ENCODE data around the gene TFEC. TPM values are rescaled to one million over a fixed set of nuclear protein-coding genes. Genes with fewer than 3 reads are reported as not detected.
A peak's percentile ranks its signal among the peaks of the same experiment; 100 is the strongest.

The TFEC gene
- polyA plus RNA-seq, 1 donor from 2014 or later, result not detected

GRCh38 chr7:115914951-115915350 lies 115.6 kb downstream of the TFEC start:
- Histone ChIP-seq H3K36me3 (ENCODE audit: insufficient read depth, low read length) (no peaks in the 10 kb centered on the region), H3K27ac (ENCODE audit: low read length) (no peak overlapping the region), H3K4me3 (ENCODE audit: low read length) (no peak overlapping the region), H3K9me2 (ENCODE audit: insufficient read depth, low read length) (no peaks in the 10 kb centered on the region), H4K20me1 (ENCODE audit: insufficient read depth) (no peaks in the 10 kb centered on the region), H2AFZ (ENCODE audit: low read depth, low read length) (no peak overlapping the region), H3K9me3 (ENCODE audit: low read length) (no peaks in the 10 kb centered on the region), H3K9ac (ENCODE audit: low read length) (no peak overlapping the region), H3K27me3 (ENCODE audit: insufficient read depth, low read depth, low read length) (no peaks in the 10 kb centered on the region), H3F3A (ENCODE audit: insufficient read depth, low read length, poor library complexity, severe bottlenecking) (no peaks in the 10 kb centered on the region), H3K79me2 (replicated peaks; ENCODE audit: insufficient read depth, low read length) (no peaks in the 10 kb centered on the region), H3K4me2 (ENCODE audit: low read length) (no peak overlapping the region)
- no peak for TF ChIP-seq EZH2 (IDR thresholded peaks at IDR 0.05; ENCODE audit: borderline replicate concordance, insufficient read depth, low read length, poor library complexity, severe bottlenecking)

- Histone ChIP-seq H3K4me2 (ENCODE audit: low read length) (no peak overlapping the region), H2AFZ (ENCODE audit: low read depth, low read length) (no peak overlapping the region), H3K36me3 (ENCODE audit: insufficient read depth, low read length) (no peaks in the 10 kb centered on the region), H3K9me2 (ENCODE audit: insufficient read depth, low read length) (no peaks in the 10 kb centered on the region), H3K27me3 (ENCODE audit: insufficient read depth, low read depth, low read length) (no peaks in the 10 kb centered on the region), H3F3A (ENCODE audit: insufficient read depth, low read length, poor library complexity, severe bottlenecking) (no peaks in the 10 kb centered on the region), H3K4me3 (ENCODE audit: low read length) (no peak overlapping the region), H3K9ac (ENCODE audit: low read length) (no peak overlapping the region), H3K9me3 (ENCODE audit: low read length) (no peaks in the 10 kb centered on the region), H3K79me2 (replicated peaks; ENCODE audit: insufficient read depth, low read length) (no peaks in the 10 kb centered on the region), H4K20me1 (ENCODE audit: insufficient read depth) (no peaks in the 10 kb centered on the region), H3K27ac (ENCODE audit: low read length) (no peak overlapping the region)
- TF ChIP-seq POLR2AphosphoS5 (IDR thresholded peaks at IDR 0.05) (no peak), TAF1 (IDR thresholded peaks at IDR 0.05; ENCODE audit: low read depth) (no peak), RAD21 (conservative IDR thresholded peaks at IDR 0.05) (no peak), CTCF (IDR thresholded peaks at IDR 0.05; ENCODE audit: poor library complexity, severe bottlenecking) (no peak), MXI1 (conservative IDR thresholded peaks at IDR 0.05; ENCODE audit: poor library complexity, severe bottlenecking) (no peak), EZH2 (IDR thresholded peaks at IDR 0.05; ENCODE audit: borderline replicate concordance, insufficient read depth, low read length, poor library complexity, severe bottlenecking) (no peak), EP300 (conservative IDR thresholded peaks at IDR 0.05; ENCODE audit: poor library complexity, severe bottlenecking) (no peak)
These were observed 119.1 kb downstream of the TFEC start for GRCh38 chr7:115911465-115911864.

GRCh38 chr7:115910541-115911164 lies 119.9 kb downstream of the TFEC start:
- Histone ChIP-seq H3K36me3 (ENCODE audit: insufficient read depth, low read length) (no peaks in the 10 kb centered on the region), H3K27ac (ENCODE audit: low read length) (no peak overlapping the region), H3K4me2 (ENCODE audit: low read length) (no peak overlapping the region), H3F3A (ENCODE audit: insufficient read depth, low read length, poor library complexity, severe bottlenecking) (no peaks in the 10 kb centered on the region), H3K9ac (ENCODE audit: low read length) (no peak overlapping the region), H3K9me3 (ENCODE audit: low read length) (no peaks in the 10 kb centered on the region), H3K9me2 (ENCODE audit: insufficient read depth, low read length) (no peaks in the 10 kb centered on the region), H2AFZ (ENCODE audit: low read depth, low read length) (no peak overlapping the region), H4K20me1 (ENCODE audit: insufficient read depth) (no peaks in the 10 kb centered on the region), H3K27me3 (ENCODE audit: insufficient read depth, low read depth, low read length) (no peaks in the 10 kb centered on the region), H3K4me3 (ENCODE audit: low read length) (no peak overlapping the region), H3K79me2 (replicated peaks; ENCODE audit: insufficient read depth, low read length) (no peaks in the 10 kb centered on the region)
- peak; percentile 88 for TF ChIP-seq CTCF (IDR thresholded peaks at IDR 0.05; ENCODE audit: poor library complexity, severe bottlenecking)
- no peak for TF ChIP-seq REST (IDR thresholded peaks at IDR 0.05; ENCODE audit: borderline replicate concordance)
- no peak for TF ChIP-seq EZH2 (IDR thresholded peaks at IDR 0.05; ENCODE audit: borderline replicate concordance, insufficient read depth, low read length, poor library complexity, severe bottlenecking)
- TF ChIP-seq EP300 (conservative IDR thresholded peaks at IDR 0.05; ENCODE audit: poor library complexity, severe bottlenecking), result no peak
- no peak for TF ChIP-seq MXI1 (conservative IDR thresholded peaks at IDR 0.05; ENCODE audit: poor library complexity, severe bottlenecking)
- peak; percentile 83 for TF ChIP-seq SMC3 (conservative IDR thresholded peaks at IDR 0.05; ENCODE audit: poor library complexity)
- TF ChIP-seq RAD21 (conservative IDR thresholded peaks at IDR 0.05), result peak; percentile 92
- no peak for TF ChIP-seq TAF1 (IDR thresholded peaks at IDR 0.05; ENCODE audit: low read depth)

Measured in neural cell (in vitro differentiated cells).